ENCODE results near the gene HID1. TPM values are rescaled to one million over a fixed set of nuclear protein-coding genes. Genes with fewer than 3 reads are reported as not detected.
"Not testable (repeated sequence)": the region's sequence is repeated elsewhere in the genome, so short reads cannot be mapped to it uniquely, and the experiment has no call there.

The HID1 gene
- polyA plus RNA-seq, 1 donor, result 7.9 TPM

DNA sequence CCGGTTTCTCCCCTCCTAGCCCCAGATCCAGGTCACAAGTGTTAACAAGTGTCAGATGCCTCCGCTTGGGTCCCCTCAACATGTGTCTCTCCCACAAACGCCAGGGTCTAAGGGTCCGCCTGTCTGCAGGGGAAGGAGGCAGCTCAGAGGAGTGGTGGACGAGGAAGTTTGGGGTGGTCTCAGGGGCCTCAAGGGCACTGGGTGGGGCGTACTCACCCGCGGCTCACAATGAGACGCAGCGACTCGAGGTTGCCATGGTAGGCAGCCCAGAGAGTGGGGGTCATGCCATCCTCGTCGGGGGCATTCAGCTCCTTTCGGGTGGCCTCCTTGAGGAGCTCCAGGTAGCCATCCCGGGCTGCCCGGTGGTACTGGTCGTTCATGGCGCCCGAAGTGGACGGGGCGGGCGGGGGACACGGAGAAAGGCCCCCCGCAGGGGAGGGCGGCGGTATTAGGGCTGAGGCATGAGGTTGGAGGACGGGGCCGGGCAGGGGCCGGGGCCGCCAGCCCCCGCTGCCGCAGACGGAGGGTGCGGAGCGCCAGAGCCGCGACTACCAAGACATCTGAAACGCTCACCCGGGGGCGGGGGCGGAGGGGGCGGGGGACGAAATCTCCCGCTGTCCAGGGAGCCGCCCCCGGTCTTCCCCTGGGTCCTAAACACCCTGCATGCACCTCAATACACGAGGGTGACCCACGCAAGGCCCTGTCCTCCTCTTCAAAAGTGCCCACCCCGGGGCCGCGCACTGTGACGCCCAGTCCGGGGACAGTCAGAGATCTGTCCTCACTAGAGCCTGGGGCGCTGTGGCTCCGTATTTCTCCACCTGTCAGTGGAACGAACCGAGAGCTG lies 49.6 kb downstream of the HID1 start, which contains the start of gene USH1G:
TSS of gene USH1G (minus strand) at position 562 of the 844 bp plus-strand sequence. CDS start at position 380, 182 bp downstream.
- DNase-seq, result no peak

DNA sequence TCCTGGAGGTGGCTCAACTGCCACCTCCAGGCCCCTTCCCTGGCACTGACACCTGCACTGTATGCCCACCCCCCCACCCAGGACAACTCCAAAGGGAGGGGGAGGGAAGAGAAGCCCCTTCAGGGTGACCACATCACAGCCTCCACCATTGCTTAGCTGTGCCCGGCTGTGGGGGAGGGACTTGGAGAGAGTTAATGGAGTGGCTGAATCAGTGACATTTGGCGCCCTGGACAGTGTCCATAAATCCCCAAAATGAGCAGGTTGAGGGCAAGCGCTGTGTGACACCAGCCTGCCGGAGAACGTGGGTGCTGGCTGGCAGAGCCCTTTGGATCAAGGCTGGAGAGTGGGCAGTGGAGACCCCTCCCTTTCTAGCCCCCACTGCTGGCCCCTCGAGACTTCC lies 50.4 kb downstream of the HID1 start:
- no peak for DNase-seq

DNA sequence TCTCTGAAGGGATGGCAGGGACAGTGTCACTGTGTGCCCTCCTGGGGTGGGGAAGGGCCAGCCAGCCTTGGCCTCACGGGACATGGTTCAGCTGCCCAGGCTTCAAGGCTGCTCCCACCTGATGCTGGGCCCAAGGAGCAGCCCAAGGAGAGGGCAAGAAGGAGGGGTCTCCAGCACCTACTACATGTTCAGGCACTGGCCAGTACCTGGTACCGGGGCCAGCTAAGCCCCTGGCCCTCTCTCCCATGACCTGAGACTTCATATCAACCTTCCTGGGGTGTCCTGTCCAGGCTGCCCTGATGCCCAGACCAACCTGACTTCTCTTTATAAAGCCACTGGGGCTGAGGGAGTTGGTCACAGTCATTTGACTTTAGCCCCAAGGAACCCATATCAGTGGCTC lies 50.8 kb downstream of the HID1 start:
- no peak for DNase-seq

DNA sequence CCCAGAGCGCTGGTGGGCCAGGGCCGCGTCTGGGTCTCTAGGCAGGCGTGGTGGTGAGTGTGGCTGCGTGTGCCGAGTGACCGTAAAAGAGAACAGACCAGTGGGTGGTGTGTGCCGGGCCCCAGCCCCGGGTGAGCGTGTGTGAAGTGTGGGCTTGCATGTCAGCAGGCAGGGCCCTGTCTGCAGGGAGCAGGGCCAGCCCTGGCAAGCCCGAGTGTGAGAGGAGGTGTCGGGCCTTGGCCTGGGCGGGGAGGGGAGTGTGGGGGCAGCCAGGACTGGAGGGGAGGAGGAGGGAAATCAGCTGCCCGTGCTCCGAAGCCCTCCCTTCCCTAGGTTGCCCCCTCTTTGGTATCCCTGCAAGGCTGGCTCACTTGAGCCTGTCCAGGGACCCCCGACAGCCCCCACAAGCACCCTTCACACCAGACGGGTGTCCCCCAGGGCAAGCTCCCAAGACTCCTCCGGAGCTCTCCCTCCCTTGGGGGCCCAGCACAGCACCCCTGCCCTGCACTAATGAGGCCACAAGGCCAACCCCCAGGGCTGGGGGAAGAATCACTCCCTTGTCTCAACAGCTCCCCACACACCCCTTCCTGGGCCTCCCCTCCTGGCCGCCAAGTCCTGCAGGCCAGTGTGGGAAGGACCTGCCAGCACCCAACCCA lies 51.4 kb downstream of the HID1 start:
- DNase-seq, result no peak

DNA sequence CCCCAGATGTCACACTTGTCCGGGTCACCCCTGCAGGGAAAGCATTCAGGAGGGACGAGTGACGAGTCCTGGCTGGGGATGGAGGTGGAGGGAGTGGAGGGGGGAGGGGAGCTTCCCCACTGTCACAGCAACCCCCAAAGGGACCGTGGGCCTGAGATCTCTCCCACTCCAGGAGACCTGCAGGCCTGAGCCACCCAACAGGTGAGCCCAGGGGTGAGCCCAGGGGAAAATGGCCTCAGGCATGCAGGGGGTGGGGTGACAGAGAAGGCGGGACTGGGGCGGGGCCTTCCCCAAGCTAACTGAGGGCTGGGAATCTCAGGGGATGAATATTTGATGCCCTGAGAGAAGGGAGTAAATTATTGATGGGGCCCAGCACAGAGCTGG lies 51.9 kb downstream of the HID1 start:
- DNase-seq, result no peak

DNA sequence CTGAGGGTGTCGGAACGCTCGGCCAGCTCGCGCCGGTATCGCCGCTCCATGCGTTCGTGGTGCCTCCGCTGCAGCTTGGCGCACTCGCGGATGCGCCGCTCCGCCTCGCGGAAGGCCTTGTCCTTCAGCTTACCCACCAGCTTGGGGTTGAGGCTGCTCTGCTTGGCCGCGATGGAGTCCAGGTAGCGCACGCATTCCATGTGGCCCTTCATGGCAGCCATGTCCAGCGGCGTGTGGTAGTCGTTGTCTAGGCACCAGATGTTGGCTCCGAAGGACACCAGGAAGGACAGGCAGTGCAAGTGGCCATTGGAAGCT lies 52.3 kb downstream of the HID1 start:
- DNase-seq, result no peak

DNA sequence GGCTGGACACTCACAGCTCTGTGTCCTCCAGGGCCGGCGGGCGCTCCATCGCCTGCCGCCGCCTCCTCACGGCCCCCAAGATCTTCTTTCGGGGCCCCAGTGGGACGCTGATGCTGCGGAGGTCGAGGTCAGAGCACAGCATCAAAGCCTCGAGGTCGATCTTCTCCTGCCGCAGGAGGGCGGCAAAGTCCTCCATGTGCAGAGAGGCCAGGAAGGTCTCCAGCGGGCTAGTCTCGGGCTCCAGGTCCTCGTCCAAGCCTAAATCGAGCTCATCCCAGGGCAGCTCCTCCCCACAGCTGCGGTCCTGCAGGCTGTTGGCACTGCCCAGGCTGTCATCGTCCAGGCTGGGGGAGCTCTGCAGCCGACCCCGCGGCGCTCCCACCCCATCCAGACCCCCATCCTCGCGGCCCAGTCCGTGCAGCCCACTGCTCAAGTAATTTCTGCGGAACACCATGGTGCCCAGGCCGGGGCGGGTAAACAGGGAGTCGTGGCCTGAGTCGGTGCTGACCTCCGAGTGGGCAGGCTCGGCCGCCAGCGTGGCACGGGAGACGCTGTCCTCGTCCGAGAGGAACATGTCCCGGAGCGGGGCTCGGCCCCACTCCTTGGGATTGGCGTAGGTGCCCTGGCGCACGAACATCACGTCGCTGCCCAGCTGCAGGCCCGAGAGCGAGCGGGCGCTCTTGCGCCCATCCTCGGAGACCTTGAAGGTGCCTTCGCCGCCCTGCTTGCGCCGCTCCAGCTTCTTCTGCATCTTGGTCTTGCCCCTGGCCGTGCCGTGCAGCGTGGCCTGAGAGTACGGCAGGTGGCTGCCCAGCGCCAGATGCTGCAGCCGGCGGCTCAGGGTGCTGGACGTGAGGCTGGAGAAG lies 52.9 kb downstream of the HID1 start:
- DNase-seq, result no peak

DNA sequence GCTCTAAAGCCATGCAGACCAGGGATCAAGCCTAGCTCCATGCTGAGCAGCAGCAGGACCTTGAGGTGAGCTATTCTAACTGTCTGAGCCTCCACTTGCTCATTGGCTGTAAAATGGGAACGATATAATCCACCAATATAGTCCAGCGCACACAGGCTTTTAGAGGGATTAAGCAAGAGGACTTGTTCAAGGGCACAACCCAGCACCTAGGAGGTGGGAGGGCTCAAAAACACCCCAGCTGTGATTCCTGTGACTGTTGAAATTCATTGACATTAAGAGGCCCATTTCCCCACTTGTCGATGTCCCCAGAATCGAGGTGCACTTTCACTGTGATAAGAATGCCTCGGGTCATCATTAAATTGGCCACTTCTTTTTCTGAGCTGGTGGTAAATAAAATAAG lies 53.7 kb downstream of the HID1 start:
- no peak for DNase-seq

DNA sequence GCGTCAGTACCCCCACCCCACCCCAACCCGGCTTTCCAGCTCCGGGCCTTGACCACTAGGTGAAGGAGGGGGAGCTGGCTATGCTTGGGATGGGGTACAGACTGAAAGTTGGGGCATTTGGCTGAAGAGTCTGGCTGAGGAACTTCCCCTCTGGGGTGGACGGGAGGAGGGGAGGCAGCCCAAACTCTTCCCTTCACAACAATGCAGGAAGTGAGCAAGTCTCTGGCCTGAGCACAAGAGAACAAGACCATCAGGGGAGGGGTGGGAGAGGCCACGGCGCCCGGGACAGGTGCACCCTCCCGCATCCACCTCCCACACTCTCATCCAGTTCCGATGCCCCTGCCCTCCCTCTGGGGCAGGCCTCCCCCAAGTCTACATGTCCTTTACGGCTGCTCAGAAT lies 55.1 kb downstream of the HID1 start:
- no peak for DNase-seq

DNA sequence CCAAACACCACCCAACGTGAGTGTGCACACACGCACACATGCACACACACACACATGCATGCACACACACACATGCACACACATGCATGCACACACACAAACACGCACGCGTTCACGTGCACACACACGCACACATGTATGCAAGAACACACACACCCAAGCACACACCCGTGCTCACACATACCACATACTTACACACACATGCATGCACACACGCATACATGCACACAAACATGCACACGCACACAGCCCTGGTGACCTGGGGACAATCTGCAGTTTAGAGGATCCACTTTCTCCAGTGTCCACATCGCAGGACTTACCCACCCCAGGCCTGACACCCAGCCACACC lies 55.7 kb downstream of the HID1 start:
- DNase-seq, result no peak

DNA sequence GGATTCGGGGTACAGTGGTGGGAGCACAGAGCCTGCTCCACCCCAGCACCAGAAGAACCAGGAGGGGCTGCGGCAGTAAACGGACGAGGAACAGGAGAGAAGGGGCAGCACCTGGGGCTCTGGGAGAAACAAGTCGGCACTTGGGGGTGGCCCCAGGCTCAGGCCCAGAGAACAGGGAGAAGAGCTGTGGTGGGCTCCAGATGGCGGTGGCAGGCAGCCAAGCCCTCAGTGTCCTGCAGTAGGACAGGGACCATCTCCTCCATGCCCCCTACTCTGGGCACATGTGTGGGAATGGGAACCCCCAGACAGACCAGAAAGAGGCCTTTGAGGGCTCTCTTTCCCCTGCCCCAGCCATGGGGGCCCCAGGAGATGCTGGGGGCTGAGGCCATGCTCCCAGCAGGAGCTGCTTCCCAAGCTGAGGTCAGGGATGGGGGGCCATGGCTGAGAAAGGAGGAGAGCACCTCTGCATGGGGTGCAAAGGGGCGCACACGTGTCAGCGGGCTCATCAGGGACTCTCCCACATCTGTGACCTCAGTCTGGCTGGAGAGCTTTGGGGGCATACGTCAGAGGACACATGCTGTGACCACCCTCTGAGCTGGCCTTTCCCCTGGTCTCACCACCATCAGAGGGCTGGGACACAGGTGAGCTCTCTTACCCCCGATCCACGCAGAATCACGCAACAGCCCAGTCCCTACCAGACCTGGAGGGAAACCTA lies 56.3 kb downstream of the HID1 start:
- no peak for DNase-seq

DNA sequence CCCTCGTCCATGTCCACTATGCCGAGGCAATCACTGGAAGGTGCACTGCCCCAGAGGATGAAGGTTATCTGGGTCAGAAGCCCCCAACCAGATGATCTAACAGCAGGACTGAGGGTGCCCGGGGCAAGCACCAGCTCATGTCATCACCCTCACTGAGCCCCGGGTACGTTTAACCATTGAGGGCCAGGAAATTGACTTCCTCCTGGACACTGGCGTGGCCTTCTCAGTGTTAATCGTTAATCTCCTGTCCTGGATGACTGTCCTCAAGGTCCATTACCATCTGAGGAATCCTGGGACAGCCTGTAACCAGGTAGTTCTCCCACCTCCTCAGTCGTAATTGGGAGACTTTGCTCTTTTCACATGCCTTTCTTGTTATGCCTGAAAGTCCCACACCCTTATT lies 61.1 kb downstream of the HID1 start:
- not testable (repeated sequence) for DNase-seq

DNA sequence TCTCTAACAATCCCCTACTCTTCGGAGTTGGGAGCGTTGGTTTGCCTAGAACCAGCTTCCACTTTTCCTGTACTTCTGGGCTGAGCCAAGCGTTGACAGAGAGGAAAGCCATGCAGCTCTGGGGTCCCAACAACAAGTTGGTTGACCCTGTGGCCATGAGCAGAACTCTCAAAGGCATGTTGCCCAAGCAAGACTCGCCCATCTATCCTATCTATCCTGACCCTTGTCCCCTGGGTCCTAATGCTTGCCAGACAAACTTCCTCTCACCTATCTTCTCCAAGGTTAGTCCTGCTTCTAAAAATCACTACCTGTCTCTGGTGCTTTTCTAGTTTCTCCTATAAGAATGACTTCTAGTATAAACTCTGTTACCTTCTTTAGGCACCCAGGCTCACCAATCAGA lies 63.5 kb downstream of the HID1 start:
- not testable (repeated sequence) for DNase-seq

DNA sequence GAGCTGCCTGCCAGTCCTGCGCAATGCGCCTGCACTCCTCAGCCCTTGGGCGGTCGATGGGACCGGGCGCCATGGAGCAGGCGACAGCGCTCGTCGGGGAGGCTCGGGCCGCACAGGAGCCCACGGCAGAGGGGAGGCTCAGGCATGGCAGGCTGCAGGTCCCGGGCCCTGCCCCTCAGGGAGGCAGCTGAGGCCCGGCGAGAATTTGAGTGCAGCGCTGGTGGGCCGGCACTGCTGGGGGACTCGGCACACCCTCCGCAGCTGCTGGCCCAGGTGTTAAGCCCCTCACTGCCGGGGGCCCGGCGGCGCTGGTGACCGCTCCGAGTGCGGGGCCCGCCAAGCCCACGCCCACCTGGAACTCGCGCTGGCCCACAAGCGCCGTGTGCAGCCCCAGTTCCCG lies 65.5 kb downstream of the HID1 start:
- DNase-seq, result no peak

DNA sequence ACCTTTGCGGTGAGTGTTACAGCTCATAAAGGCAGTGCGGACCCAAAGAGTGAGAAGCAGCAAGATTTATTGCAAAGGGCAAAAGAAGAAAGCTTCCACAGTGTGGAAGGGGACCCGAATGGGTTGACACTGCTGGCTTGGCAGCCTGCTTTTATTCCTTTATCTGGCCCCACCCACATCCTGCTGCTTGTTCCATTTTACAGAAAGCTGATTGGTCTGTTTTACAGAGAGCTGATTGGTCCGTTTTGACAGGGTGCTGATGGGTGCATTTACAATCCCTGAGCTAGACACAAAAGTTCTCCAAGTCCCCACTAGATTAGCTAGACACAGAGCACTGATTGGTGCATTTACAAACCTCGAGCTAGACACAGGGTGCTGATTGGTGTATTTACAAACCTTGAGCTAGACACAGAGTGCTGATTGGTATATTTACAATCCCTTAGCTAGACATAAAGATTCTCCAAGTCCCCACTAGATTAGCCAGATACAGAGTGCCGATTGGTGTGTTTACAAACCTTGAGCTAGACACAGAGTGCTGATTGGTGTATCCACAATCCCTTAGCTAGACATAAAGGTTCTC lies 66.3 kb downstream of the HID1 start:
- DNase-seq, result not testable (repeated sequence)

DNA sequence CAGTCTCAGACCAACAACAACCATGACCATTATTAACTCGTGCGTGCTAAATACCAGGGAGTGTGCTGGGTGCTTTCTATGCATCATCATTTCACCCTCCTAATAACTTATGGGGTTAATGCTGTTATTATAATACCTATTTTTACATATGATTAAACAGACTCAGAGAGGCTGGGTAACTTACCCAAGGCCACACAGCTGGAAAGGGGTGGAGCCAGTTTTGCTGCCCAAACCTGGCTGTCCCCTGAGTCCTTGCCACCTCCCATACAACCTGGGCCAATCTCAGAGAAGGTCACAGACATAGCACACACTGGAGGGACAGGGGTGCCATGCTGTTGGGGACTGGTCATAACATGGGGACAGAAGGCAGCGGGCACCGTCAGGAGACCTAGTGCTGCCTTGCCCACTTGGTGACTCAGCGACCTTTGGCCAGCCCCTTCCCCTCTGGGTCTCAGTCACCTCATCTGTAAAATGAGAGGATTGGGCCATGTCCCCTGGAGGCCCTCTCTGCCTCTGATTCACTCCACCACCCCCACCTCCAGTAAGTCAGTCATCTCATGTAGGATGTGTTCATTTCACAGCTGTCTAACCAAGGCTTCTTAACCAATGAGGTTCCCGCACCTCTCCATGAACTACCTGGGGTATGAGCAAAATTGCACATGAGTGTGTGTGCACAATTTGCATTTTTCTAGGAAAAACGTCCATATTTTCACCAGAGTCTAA lies 67.7 kb downstream of the HID1 start:
- no peak for DNase-seq

DNA sequence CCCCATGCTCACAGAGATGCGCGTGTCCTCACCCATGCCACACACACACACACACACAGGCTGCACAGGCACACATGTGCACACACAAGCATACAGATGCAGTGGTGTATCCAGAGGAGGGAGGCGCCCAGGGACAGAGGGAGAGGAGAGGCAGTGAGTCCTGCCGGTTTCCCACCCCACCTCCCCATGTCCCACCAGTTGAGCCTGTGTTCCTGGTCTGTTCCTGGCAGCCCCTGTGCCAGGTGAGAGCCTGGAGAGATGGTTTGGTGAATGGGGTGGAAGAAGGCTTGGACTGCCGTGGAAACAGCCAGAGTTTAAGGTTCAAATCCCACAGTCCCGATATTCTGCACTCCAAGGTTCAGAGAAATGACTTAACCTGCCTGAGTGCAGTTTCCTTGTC lies 68.9 kb downstream of the HID1 start:
- DNase-seq, result no peak

DNA sequence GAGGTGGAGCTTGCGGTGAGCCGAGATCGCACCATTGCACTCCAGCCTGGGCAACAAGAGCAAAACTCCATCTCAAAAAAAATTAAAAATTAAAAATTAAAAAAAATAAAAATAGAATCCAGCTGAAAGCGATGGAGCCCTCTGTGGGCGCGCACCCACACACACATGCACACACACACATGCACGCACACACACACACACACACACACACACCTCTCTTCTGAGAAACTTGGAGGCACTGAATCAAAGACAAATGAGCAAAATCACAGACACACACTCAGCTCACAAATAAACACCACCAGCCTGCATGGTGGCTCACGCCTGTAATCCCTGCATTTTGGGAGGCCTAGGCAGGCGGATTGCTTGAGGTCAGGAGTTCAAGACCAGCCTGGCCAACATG lies 69.5 kb downstream of the HID1 start:
- no peak for DNase-seq

DNA sequence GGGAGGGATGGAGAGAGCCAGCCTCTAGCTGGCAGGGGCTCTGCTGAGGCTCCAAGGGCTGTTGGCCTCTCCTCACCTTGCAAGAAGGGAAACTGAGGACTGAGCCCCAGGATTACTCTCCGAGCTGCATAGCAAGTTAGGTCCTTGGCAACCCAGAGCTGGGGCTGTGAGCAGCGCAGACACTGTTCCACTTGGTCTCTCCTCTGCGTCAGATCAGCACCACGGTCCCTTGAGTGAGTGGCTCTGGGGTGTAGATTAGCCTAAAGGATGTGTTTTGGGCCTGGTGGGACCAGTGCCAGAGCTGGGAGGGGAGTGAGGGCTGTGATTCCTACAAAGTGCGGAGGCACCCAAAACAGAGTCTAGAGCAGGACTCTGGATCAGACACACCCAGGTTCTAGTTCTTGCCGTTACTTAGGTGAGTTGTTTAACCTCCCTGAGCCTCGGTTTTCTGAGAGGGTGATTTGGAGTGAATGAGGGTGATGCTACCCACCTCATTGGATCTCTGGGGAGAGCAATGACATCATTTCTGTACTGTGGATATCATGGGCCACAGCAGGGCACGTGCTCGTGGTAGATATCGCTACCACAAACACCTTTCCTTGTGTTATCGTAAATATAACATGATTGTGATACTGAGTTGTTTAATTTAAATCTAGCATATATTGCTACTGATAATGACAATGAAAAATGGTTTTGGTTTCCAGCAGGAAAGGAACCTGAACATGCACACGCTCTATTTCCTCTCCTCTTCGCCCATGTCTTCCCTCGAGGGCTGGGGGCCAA lies 71.0 kb downstream of the HID1 start:
- no peak for DNase-seq
